ENCODE measurements around the gene GPR45. TPM values are rescaled to one million over a fixed set of nuclear protein-coding genes. Genes with fewer than 3 reads are reported as not detected.

The GPR45 gene
- total RNA-seq, 1 donor from 2014 or later = 0.82 TPM

Other genes with a start within 250 kb of the GPR45 start
- gene MRPS9, start 203.7 kb upstream of the GPR45 start, total RNA-seq = 10.2 TPM
- 20.4 TPM for gene TGFBRAP1, start 88.0 kb downstream of the GPR45 start, total RNA-seq
- gene C2orf49, start 95.8 kb downstream of the GPR45 start, total RNA-seq = 29.8 TPM
- 2.4 TPM for gene FHL2, start 157.3 kb downstream of the GPR45 start, total RNA-seq

Data from frontal cortex (tissue), 1 donor.